GM19035 (cell line): ENCODE measurements around the gene STAT5A.

Experiments used
- ATAC-seq: cut with Tn5 transposase; IDR thresholded peaks from one replicate; pipeline ENCODE4 v1.9.1; 2021; ENCODE audit not compliant: unreplicated experiment

The STAT5A gene

DNA sequence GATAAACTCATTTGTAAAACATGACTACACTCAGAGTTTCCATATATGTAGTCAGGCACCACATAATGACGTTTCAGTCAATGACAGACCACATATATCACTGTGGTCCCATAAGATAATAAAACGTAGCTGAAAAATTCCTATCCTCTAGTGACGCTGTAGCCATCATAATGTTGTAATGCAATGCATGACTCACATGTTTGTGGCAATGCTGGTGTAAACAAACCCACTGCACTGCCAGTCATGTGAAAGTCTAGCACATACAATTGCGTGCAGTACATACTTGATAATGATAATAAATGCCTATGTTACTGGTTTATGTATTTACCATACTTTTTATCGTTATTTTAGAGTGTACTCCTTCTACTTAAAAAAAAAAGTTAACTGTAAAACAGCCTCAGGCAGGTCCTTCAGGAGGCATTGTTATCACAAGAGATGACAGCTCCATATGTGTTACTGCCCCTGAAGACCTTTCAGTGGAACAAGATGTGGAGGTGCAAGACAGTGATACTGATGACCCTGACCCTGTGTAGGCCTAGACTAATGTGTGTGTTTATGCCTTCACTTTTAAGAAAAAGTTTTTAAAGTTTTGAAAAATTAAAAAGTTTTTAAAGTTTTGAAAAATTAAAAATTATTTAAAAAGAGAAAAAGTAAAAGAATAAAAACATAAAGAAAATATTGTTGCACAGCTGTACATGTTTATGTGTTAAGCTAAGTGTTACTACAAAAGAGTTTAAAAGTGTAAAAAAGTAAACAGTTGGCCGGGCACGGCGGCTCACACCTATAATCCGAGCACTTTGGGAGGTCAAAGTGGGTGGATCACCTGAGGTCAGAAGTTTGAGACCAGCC, 21.2 kb upstream of the STAT5A start:
- no peak for ATAC-seq

- ATAC-seq = no peak
These were observed 20.1 kb upstream of the STAT5A start for GRCh38 chr17:42268236-42268635.

- no peak for ATAC-seq
These were observed 18.1 kb upstream of the STAT5A start for GRCh38 chr17:42270170-42270535.

DNA sequence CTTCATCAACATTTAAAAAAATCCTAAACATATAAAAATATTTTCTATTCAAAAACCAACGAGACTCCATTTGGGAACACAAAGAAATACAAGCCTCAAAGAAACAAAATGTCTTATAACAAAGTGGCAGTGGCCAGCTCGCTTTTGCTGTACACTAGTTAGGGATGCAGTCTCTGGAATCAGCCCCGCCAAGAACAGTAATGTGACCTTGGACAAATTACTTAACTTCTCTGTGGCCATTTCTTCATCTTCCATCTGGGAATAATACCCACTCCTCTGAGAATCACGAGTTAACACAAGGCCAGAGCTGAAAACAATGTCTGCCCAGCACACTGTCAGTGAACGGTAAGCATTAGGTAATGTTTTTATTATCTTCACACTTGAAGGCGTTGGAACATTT, 17.7 kb upstream of the STAT5A start:
- no peak for ATAC-seq

DNA sequence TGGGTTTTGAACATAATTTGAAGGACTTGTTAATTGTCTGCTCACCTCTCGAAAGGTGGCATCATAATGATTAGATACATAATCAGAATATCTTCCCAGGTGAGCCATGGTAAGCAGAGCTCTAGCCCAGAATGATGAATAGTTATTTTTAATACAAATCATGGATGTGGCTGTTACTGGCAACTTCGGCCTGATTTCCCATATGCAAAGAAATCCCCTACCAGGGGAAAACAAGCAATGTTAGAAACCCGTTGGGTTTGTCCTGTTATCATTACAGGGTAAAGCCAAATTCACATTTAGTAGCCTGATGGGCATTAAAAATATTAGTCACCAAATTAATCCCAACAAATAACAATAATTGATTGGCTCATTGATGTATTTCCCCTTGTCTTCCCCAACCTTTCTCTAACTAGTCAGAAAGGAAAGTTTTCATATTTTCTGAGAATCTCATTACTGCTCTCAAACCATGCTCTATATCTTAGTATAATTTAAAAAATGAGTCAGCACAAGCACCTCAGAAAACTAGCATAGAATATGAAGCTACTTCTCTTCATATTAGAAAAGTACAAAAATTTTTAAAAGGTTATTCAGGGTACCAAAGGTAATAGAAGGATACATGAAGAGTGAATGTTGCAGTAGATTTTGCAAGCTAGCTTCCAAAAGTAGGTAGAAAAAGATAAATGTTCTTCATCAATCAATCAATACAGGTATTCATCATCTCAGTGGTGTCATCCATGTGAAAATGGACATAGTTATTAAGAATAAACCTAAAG, 17.1 kb upstream of the STAT5A start:
- ATAC-seq = no peak

DNA sequence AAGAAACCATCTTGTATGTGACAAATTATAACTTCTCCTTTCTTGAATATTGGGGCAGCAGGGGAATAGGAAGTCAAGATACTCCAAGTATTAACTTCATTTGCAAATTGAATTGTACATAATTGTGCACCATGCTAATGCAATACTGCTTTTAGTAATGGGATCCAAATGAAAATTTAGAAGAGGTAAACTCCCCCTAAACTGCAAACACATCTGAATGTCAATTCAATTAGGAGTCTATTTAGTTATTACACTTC, 16.6 kb upstream of the STAT5A start:
- no peak for ATAC-seq

DNA sequence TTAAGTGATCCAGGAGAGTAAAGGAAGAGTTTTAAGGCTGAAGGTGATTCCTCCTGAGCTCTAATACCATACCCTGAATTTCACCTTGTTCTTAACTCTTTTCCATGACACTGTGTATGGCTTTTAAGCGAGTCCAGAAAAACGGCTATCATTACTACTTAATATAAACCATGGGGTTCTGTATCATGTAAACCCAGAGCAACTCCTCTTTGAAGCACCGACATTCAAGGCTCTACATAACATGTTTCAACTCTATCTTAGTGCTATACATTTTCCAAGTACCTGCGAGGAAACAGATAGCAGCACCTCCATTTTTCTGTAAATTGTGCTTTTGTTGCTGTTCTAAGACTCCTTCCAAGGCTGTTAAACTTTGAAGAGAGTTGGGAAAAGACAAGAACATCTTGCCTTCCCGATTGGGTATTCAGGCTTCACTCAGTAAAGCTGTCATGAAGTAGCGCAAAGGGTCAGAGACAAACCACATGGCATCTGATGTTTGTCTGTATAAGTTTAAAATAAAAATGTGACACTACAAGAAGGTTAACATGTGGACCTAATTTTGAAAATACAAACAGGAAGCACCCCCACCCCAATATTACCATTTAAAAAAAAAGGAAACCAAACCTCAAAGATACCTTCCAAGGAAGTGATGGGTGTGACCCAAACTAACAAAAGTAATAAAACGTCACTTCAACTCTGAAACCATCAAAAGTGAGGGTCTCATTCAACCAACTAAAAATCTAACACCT, 16.0 kb upstream of the STAT5A start:
- no peak for ATAC-seq

DNA sequence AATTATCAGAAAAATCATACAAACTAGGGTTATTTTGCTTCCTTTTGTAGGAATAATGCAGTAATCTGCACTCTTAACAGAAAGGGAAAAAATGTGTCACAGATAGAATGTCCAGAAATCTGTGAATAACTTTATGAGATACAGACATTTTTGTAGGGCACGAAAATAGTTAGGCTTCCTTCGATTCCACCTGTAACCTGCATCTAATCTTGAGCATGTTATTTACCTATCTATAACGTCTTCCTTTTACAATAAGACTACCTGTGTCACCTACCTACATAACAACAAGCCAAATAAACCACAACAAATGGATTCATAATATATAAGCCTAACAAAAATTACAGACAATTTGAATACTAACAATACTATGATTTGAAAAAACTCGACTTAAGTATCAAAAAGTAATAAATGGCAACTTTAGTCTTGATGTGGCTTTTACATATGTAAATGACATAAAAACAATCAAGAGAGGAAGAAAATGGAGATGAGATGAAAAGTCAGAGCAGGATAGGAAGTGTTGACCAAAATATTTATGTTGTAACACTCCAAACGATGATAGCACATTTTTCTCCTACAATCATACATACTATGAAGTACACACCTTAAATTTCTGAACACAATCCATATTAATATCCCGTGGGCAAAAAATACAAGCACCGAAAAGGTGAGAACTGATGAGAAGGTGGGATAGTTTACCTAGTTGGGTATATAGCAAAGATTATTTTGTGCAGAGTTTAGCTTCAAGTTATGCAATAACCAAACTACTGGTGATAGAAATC, 14.6 kb upstream of the STAT5A start:
- ATAC-seq = no peak

- ATAC-seq = no peak
These were observed 14.1 kb upstream of the STAT5A start for GRCh38 chr17:42274253-42274542.

- ATAC-seq = no peak
These were observed 13.3 kb upstream of the STAT5A start for GRCh38 chr17:42274812-42275526.

DNA sequence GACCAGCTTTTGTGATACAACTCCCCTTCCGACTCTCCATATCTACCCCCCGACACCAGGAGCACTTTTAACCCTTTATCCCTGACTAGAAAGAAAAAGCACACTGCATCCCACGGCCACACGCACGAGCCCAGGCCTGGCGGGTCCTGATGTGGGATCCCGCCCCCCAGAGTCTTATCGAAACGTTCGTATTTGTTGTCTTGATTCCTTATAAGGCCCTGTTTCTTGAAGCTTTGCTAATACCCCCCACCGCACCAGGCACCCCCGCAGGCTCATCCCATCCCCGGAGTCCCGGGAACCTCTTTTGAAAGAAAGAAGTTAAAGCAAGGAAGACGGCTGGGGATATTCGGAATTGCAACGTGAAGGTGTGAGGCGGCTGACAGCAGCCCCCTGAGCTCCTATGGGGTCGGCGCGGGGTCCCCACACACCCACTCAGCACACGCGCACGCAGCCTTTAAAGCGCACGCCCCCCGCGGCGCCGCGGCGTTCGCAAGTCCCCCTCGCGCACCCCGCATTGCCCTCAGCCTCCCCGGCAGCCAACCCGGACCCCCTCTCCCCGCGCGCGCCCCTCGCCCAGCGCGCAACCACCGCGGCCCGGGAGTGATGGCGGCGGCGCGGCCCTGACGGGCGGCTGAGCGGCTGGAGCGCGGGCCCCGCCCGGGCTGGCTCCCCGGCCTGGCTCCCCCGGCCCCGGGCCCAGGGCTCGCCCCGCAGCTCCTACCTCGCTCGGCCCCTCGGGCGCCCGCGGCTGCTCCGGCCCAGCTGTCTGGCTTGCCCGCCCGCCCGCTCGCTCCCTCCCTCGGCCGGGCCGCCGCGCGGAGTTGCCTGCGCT, 12.6 kb upstream of the STAT5A start:
- peak; percentile 40 for ATAC-seq

- ATAC-seq = peak; percentile 62
These were observed 12.0 kb upstream of the STAT5A start, which contains the start of gene STAT5B for GRCh38 chr17:42276359-42276608. STAT5B (minus strand) TSS chr17:42276391; CDS start chr17:42232127, 44,264 bp downstream.

DNA sequence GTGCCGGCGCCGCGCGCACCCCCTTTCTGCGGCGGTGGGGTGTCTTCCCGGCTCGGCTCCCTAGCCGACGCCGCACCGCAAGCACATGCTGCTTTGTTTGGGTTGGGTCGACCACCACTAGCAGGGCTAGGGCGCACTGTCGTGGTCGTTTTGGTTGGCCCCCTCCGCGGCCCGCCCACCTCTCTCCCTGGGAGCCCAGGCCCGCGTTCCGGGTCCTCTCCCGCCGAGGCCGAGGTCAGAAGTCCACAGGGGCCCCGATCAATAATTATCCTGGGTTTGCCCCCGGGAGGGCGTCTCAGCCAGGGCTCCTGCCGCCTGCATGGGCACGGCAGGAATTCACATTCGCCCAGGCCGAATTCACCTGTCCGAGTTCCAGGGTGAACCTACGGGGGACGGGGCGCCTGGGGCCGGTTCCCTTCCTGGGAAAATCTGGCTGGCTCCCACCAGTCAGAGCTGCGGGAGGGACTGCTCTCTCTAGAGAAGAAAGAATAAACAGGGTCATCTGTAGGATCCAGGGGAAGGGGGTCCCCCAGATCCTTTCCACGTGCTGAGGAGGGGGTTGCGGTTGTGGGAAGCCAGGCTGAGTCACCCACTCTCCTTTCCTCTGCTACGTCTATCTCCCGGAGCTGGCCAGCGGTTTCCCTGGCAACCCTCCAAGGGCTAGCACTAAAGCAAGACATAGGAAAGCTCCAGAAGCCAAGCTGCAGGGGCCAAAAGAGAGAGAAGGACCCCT, 11.5 kb upstream of the STAT5A start:
- peak; percentile 20 for ATAC-seq

DNA sequence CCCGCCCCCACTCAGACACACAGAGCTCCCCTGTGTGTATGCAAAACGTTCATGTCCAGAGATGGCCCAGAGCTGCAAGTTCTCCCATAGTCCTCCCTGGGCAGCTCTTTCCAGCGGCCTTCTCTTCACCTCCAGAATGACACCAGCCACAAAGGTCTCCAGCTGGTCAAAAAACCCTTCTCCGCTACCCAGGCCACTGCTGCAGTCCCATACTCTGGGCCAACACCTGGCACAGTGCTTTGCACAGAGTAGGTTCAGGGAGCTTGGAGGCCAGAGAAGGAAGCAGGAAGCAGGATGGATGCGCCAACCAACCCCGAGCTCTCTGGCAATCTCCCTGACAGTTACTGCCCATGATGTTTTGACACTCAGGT, 11.0 kb upstream of the STAT5A start:
- no peak for ATAC-seq

- ATAC-seq = no peak
These were observed 8.3 kb upstream of the STAT5A start for GRCh38 chr17:42279776-42280630.

- no peak for ATAC-seq
These were observed 6.7 kb upstream of the STAT5A start for GRCh38 chr17:42281571-42282096.

GRCh38 chr17:42282478-42283080, 5.7 kb upstream of the STAT5A start:
- no peak for ATAC-seq
